ENCODE data around the gene PTGER3.

The PTGER3 gene

GRCh38 chr1:70980361-70980760 is 67.3 kb downstream of the PTGER3 start:
- no peak for TF ChIP-seq POLR2A (IDR thresholded peaks at IDR 0.05; ENCODE audit: extremely low read depth, insufficient read length)
- no peak for TF ChIP-seq MYC (IDR thresholded peaks at IDR 0.05; ENCODE audit: low read depth, low read length)
- no peak for TF ChIP-seq MAX (IDR thresholded peaks at IDR 0.05; ENCODE audit: low read depth, low read length)
- TF ChIP-seq CTCF (IDR thresholded peaks at IDR 0.05; ENCODE audit: low read depth, low read length): no peak
- no peak for DNase-seq (ENCODE audit: low read depth)
- no peak overlapping the region for H3K4me3 ChIP-seq (ENCODE audit: low read depth, low read length)

- DNase-seq (ENCODE audit: low read depth): peak; percentile 1
- no peak overlapping the region for H3K4me3 ChIP-seq (ENCODE audit: low read depth, low read length)
- TF ChIP-seq CTCF (IDR thresholded peaks at IDR 0.05; ENCODE audit: low read depth, low read length) (no peak), POLR2A (IDR thresholded peaks at IDR 0.05; ENCODE audit: extremely low read depth, insufficient read length) (no peak), MYC (IDR thresholded peaks at IDR 0.05; ENCODE audit: low read depth, low read length) (no peak), MAX (IDR thresholded peaks at IDR 0.05; ENCODE audit: low read depth, low read length) (no peak)
Measured at GRCh38 chr1:70979881-70980280, 67.7 kb downstream of the PTGER3 start.

DNA sequence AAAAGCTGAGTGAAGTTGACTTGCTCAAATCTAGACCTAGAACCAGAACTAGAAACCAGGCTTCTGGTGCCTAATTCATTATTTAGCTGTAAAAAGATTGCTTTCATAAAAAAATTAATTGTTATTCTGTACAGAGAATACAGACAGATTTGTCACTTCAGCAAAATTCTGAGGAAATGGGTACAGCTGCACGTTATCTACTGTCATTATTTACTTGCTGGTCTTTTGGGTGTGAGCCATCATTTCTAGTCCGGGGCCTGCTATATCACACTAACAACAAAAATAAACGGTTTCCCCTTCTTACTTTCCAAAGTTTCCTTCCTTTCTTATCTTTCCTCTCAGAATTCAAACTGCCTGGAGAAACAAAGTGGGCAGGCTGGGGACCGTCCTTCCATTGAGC is 68.3 kb downstream of the PTGER3 start:
- DNase-seq (ENCODE audit: low read depth): no peak
- TF ChIP-seq CTCF (IDR thresholded peaks at IDR 0.05; ENCODE audit: low read depth, low read length): no peak
- no peak for TF ChIP-seq POLR2A (IDR thresholded peaks at IDR 0.05; ENCODE audit: extremely low read depth, insufficient read length)
- no peak for TF ChIP-seq MAX (IDR thresholded peaks at IDR 0.05; ENCODE audit: low read depth, low read length)
- no peak for TF ChIP-seq MYC (IDR thresholded peaks at IDR 0.05; ENCODE audit: low read depth, low read length)
- no peak overlapping the region for H3K4me3 ChIP-seq (ENCODE audit: low read depth, low read length)

- peak; percentile 2 for DNase-seq (ENCODE audit: low read depth)
Measured at GRCh38 chr1:70978623-70979022, 69.0 kb downstream of the PTGER3 start.

GRCh38 chr1:70977575-70977974 is 70.0 kb downstream of the PTGER3 start:
- TF ChIP-seq POLR2A (IDR thresholded peaks at IDR 0.05; ENCODE audit: extremely low read depth, insufficient read length) (no peak), MAX (IDR thresholded peaks at IDR 0.05; ENCODE audit: low read depth, low read length) (no peak), CTCF (IDR thresholded peaks at IDR 0.05; ENCODE audit: low read depth, low read length) (no peak), MYC (IDR thresholded peaks at IDR 0.05; ENCODE audit: low read depth, low read length) (no peak)
- H3K4me3 ChIP-seq (ENCODE audit: low read depth, low read length): no peak overlapping the region
- DNase-seq (ENCODE audit: low read depth): no peak

More at GRCh38 chr1:70978623-70979022, 69.0 kb downstream of the PTGER3 start:
- TF ChIP-seq MAX (IDR thresholded peaks at IDR 0.05; ENCODE audit: low read depth, low read length) (no peak), POLR2A (IDR thresholded peaks at IDR 0.05; ENCODE audit: extremely low read depth, insufficient read length) (no peak), CTCF (IDR thresholded peaks at IDR 0.05; ENCODE audit: low read depth, low read length) (no peak), MYC (IDR thresholded peaks at IDR 0.05; ENCODE audit: low read depth, low read length) (no peak)
- no peak overlapping the region for H3K4me3 ChIP-seq (ENCODE audit: low read depth, low read length)

GRCh38 chr1:70977041-70977440 is 70.6 kb downstream of the PTGER3 start:
- DNase-seq (ENCODE audit: low read depth): no peak
- no peak overlapping the region for H3K4me3 ChIP-seq (ENCODE audit: low read depth, low read length)
- TF ChIP-seq CTCF (IDR thresholded peaks at IDR 0.05; ENCODE audit: low read depth, low read length) (no peak), POLR2A (IDR thresholded peaks at IDR 0.05; ENCODE audit: extremely low read depth, insufficient read length) (no peak), MYC (IDR thresholded peaks at IDR 0.05; ENCODE audit: low read depth, low read length) (no peak), MAX (IDR thresholded peaks at IDR 0.05; ENCODE audit: low read depth, low read length) (no peak)
